Upper lobe of right lung (tissue), 1 donor: Measurements from ENCODE around the gene OPTC. TPM values are rescaled to one million over a fixed set of nuclear protein-coding genes. Genes with fewer than 3 reads are reported as not detected.

Source experiments
- ATAC-seq: fragments of 200-7000 bp; cut with Tn5 transposase; one replicate; pipeline ENCODE4 v1.9.1; 2020; ENCODE audit warnings: mild to moderate bottlenecking, moderate library complexity
- DNase-seq: peaks from one replicate; pipeline ENCODE4 v3.0.0-alpha.2; 2020
- H3K27ac ChIP-seq: fragments of 200-600 bp; one replicate; pipeline ENCODE4 v1.8.0; 2022
- H3K27me3 ChIP-seq: fragments of 200-600 bp; one replicate; pipeline ENCODE4 v1.8.0; 2022; ENCODE audit warnings: mild to moderate bottlenecking
- H3K36me3 ChIP-seq: fragments of 200-600 bp; one replicate; pipeline ENCODE4 v1.8.0; 2022
- H3K4me1 ChIP-seq: fragments of 200-600 bp; one replicate; pipeline ENCODE4 v1.8.0; 2022
- H3K4me3 ChIP-seq: fragments of 200-600 bp; one replicate; pipeline ENCODE4 v1.8.0; 2022; ENCODE audit warnings: mild to moderate bottlenecking
- H3K9me3 ChIP-seq: fragments of 200-600 bp; one replicate; pipeline ENCODE4 v1.8.0; 2022
- intact Hi-C: fragments of 100-400 bp; cut with DNase I; formaldehyde crosslinking; loops from one replicate; pipeline ENCODE4 v1.11.0; 2022
- total RNA-seq: library from RNA; stranded (reverse); fragmentation: NEBNext Ultra II Directional; extraction: Animal tissue kit (Norgen Biotek cat#: 25700); gene quantifications from one replicate; pipeline ENCODE4 v1.2.1, GENCODE V29; 2021
- TF ChIP-seq, protein P1 (sequence below): fragments of 200-600 bp; IDR thresholded peaks from one replicate; pipeline ENCODE4 v1.8.0; 2022; ENCODE audit warnings: antibody characterized with exemption
- donor health status: DM: no; HTN: yes; CAD: no; lungs with severe emphysema.

Gene OPTC
- total RNA-seq, 1 donor from 2014 or later, result not detected

DNA sequence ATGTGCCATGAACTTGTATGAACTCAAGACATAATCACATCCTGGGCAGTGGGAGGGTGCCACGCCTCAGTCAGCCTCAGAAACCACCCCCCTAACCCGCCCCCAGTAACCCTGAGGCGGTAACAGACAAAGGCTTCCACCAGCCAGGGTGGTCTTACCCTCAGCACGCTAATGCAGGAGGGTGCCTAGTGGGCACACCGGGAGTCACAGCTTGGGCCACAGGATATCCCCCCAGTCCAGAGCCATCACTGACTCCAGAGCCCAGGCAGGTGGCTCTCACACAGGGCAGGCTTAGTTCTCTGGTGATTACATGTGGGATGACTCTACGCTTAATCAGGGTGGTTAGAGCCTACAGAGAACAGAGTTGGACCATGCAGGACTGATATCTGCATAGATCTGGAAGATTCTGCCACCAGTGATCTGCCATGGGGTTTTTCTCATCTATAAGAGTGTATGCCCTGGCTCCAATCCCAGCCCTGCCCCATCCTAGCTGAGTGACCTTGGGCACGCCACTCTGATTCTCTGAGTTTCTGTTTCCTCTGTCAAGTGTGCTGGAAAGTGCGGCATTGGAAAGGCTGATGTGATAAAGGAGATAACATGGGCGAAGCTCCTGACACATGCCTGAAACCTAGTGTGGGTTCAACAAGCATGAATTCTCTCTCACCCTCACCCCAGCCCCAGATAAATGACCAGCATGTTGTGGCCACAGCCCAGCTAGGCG is 27.3 kb downstream of the OPTC start:
- H3K9me3 ChIP-seq, result no peaks in the 10 kb centered on the region
- no peak overlapping the region for H3K27ac ChIP-seq
- no peaks in the 10 kb centered on the region for H3K36me3 ChIP-seq
- peaks cover 6% of the 10 kb centered on the region for H3K4me1 ChIP-seq
- no peak overlapping the region for H3K4me3 ChIP-seq
- ATAC-seq, result no peak
- TF ChIP-seq, protein P1, sequence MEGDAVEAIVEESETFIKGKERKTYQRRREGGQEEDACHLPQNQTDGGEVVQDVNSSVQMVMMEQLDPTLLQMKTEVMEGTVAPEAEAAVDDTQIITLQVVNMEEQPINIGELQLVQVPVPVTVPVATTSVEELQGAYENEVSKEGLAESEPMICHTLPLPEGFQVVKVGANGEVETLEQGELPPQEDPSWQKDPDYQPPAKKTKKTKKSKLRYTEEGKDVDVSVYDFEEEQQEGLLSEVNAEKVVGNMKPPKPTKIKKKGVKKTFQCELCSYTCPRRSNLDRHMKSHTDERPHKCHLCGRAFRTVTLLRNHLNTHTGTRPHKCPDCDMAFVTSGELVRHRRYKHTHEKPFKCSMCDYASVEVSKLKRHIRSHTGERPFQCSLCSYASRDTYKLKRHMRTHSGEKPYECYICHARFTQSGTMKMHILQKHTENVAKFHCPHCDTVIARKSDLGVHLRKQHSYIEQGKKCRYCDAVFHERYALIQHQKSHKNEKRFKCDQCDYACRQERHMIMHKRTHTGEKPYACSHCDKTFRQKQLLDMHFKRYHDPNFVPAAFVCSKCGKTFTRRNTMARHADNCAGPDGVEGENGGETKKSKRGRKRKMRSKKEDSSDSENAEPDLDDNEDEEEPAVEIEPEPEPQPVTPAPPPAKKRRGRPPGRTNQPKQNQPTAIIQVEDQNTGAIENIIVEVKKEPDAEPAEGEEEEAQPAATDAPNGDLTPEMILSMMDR, result no peak
- DNase-seq, result no peak
- no peaks in the 10 kb centered on the region for H3K27me3 ChIP-seq
- intact Hi-C loops, result no loop called here

DNA sequence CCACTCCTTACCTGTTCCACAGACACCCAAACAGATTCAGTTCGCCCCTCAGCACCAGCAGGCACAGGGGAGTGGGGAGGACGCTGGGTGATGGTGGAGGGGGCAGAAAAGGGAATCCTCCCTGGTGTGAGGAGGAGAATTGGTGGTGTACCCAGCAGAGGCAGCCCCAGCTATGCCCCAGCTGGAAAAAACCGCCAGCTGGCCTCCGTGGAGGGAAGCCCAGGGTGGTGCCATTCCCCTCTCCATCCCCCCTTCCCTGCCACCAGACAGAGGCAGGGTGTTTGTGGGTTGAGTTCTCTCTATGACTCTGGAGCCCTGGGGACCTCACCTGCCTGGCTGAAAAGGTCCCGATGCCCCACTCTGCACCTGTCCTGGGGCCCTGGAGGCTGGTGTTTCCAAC is 27.9 kb downstream of the OPTC start:
- Histone ChIP-seq H3K36me3 (no peaks in the 10 kb centered on the region), H3K27ac (no peak overlapping the region), H3K27me3 (no peaks in the 10 kb centered on the region), H3K9me3 (no peaks in the 10 kb centered on the region), H3K4me3 (no peak overlapping the region), H3K4me1 (peaks cover 6% of the 10 kb centered on the region)
- intact Hi-C loops, result no loop called here
- no peak for ATAC-seq
- no peak for DNase-seq
- TF ChIP-seq, protein P1, result no peak

DNA sequence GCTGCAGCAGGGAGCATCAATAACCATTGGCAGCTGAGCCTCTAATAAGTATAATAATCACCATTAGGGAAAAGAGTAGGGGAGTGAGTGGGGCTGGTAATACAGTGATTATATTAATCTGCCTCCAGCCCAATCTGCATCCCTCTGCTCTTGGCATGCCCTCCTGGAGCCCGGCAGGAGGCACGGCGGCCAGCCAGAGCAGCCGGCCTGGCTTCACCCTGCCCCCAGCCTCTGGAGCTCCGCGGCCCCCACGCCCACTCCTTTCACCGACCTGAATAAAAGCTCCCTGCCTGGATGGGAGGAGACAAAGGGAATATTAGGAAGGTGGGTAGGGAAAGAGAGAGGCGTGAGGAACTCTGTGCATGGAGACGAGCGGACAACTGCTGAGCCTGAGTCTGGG is 28.3 kb downstream of the OPTC start:
- Histone ChIP-seq H3K27me3 (no peaks in the 10 kb centered on the region), H3K27ac (no peak overlapping the region), H3K4me1 (peaks cover 6% of the 10 kb centered on the region), H3K36me3 (no peaks in the 10 kb centered on the region), H3K4me3 (no peak overlapping the region), H3K9me3 (no peaks in the 10 kb centered on the region)
- intact Hi-C loops, result no loop called here
- TF ChIP-seq, protein P1, result no peak
- DNase-seq (no peak), ATAC-seq (no peak)

DNA sequence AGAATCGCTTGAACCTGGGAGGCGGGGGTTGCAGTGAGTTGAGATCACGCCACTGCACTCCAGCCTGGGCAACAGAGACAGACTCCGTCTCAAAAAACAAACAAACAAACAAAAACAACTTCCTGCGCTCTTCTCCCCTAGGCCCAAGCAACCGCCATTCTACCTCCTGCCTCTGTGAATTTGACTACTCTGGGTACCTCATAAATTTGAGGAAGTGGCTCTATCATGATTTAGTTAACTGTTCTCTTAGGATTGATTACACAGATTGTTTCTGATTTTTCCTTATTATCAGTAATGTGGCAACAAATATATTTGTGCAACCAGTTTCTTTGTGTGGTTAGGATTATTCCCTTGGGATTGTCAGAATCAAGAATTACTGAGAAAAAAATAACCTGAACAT is 29.7 kb downstream of the OPTC start:
- DNase-seq (no peak), ATAC-seq (no peak)
- Histone ChIP-seq H3K27ac (no peak overlapping the region), H3K27me3 (no peaks in the 10 kb centered on the region), H3K4me3 (no peak overlapping the region), H3K36me3 (no peaks in the 10 kb centered on the region), H3K9me3 (no peaks in the 10 kb centered on the region), H3K4me1 (peaks cover 6% of the 10 kb centered on the region)
- TF ChIP-seq, protein P1, result no peak
- intact Hi-C loops, result no loop called here

GRCh38 chr1:203524152-203524551 is 30.2 kb downstream of the OPTC start:
- intact Hi-C loops, result no loop called here
- no peak for ATAC-seq
- no peak for DNase-seq
- no peaks in the 10 kb centered on the region for H3K27me3 ChIP-seq
- H3K9me3 ChIP-seq, result no peaks in the 10 kb centered on the region
- TF ChIP-seq, protein P1, result no peak
- no peaks in the 10 kb centered on the region for H3K36me3 ChIP-seq
- no peak overlapping the region for H3K27ac ChIP-seq
- H3K4me3 ChIP-seq, result no peak overlapping the region
- H3K4me1 ChIP-seq, result peaks cover 6% of the 10 kb centered on the region

DNA sequence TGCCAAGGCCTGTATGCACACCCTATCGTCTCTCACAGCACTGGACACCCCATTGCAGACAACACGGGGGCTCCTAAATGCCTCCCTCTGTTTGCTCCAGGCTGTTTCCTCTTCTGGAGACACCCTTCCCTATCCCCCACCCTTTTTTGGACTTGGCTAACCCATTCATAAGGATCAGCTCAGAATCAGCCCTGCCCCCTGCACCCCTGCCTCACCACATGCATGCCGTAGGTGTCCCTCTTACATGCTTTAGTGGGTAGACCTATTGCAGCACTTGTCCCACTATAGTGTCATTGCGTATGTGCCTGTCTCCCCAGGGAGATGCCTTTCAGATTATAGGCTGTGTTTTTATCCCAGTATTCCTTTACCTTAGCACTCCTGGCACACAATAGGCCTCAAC is 30.9 kb downstream of the OPTC start:
- DNase-seq (peak; percentile 17), ATAC-seq (no peak)
- Histone ChIP-seq H3K27ac (no peak overlapping the region), H3K9me3 (no peaks in the 10 kb centered on the region), H3K27me3 (no peaks in the 10 kb centered on the region), H3K36me3 (no peaks in the 10 kb centered on the region), H3K4me3 (no peak overlapping the region), H3K4me1 (peaks cover 6% of the 10 kb centered on the region)
- TF ChIP-seq, protein P1, result no peak
- intact Hi-C loops, result no loop called here
